SK-N-DZ (cell line): ENCODE results near the gene GUCA2B.
A peak's percentile ranks its signal among the peaks of the same experiment; 100 is the strongest.

Source experiments
- DNase-seq: peaks from one replicate; pipeline ENCODE4 v3.0.0-alpha.2; 2015; ENCODE audit warnings: low spot score

GUCA2B gene

DNA sequence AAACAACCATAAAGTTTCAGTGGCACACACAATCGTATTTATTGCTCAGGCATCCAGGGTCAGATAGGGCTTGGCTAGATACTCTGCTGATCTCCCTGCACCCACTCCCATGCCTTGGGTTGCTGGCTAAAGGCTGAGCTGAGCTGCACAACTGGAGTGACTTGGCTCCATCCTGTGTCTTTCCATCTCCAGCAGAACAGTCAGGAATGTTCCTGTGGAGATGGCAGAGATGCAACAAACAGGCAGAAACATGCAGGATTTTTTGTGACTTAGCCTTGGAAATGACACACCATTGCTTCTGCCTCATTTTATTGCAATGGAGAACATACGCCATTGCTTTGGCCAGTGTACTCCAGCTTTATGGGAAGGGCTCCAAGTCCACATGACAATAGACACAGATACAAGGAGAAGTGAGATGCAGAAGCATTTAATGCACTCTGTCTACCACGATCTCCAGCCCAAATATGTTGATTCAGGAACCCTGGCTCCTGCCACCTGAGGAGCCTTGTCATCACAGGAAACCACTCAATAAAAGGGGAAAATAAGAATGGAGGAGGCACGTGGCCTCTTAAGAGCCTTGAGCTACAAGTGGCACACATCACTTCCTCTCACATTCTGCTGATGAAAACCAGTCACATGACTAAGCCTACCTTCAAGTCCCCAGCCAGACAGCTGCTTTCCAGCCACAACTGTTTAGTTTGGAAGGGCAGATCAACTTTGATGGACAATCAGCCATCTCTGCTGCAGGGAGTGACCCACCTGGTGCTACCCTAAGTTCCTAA is 10.1 kb upstream of the GUCA2B start:
- no peak for DNase-seq

DNA sequence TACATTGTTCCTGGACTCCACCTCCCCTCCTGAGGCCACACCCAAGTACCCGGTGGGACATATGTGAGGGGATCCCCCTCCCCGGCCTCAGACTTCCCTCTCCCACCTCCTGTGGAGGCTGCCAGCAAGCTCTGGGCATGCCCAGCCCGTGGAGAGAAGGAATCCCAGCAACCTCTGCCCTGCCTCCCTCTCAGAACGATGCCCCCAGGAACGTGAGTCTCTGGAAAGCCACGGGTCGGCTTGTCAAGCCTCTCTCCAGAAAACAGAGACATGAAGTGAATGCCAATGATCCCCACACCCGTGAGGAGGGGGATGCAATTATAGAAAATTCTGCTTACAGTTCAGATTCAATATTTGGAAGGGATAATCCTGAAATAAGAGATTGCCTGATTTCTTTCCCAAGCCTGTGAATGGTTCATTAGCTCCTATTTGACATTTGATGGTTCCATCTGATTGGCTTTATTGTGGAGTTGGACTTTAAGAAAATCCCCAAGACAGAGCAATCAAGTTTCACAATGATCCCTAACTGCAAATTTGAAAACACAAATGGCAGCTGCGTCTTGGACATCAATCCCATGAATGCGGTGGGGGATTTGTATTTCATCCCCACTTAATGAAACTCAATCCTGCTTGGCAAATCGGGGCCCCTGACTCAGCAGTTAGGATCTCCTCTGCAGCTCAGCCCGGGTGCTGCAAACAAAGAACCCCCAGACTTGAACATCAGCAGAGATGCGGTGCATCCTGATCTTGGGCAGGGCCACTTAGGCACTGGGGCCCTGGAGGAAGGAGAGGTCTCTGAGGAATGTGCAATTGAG is 9.1 kb upstream of the GUCA2B start:
- DNase-seq = no peak

DNA sequence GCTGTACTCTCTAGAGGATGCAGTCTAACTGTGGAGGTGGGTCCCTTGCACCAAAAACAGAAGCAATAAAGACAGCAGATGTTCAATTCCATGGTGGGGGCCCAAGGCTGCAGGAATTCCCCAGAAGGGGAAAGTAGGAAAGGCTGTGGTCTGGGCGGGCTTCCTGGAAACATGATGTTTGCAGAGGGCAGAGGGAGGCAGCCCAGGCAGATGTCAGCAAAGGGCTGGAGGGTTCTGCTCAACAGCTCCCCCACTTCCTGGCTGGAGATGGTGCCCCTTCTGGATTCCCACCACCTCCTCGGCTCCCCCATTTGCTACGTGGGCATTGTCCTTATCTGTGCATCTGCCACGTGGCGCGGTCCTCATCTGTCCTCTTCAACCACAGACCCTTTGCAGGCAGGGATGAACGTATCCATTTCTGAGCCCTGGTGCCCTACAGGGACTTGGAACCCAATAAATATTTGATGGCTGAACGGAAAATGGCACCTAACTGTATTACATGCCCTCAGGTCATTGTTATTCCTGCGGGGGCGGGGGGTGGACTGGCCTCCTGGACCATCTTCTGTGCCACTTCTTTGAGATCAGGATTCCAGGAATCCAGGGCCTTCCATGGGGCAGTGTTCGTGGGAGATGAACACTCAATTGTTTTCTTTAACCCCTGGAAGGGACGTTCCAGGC is 8.4 kb upstream of the GUCA2B start:
- DNase-seq = no peak

DNA sequence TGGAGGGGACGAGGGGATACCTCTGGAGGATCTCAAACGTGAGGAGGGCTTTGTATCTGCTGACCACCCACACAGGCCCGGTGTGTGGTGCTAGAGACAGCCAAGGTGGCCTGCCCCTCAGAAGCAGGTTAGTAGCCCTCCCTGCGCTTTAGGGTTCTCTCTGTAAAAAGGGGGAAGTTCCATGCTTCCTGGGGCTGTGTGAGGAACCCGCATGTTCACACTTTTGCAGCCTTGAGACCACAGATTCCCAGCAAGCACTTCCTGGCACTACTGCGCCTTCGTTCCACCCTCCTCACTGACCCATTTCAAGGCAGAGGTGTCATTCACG is 7.9 kb upstream of the GUCA2B start:
- DNase-seq = no peak

DNA sequence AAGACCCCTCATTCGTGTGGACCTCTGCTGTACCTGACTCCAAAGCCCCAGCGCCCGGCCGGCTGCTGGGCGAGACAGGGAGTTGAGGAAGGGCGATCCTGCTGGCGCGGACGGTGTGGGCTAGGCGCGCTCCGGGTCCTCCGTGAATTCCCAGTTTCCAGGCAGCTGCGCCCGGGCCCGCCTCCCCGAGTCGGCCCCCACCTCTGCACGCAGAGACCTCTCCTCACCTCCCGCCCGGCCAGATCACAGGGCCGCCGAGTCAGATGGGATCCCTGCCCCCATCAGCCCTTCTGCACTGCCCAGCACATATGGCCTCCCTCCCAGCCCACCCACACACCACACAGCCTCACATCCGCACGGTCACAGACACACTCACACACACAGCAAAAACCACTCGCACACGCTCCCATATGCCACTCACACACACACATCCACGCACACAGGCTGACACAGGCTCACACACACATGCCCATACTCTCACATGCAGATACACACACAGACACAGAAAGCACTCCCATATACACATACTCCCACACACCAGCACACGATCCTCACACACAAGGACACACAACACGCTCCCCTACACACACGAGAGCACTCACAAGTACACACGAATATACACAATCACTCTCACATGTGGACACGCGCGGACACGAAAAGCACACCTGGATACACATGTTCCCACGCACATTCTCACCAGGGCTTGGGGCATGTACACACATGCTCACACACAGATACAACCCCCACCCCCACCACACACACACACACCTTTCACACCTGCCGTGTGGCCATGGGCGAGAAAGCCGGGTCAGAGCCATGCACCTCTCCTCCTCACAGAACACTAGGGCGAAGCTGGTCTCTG is 7.2 kb upstream of the GUCA2B start:
- no peak for DNase-seq

DNA sequence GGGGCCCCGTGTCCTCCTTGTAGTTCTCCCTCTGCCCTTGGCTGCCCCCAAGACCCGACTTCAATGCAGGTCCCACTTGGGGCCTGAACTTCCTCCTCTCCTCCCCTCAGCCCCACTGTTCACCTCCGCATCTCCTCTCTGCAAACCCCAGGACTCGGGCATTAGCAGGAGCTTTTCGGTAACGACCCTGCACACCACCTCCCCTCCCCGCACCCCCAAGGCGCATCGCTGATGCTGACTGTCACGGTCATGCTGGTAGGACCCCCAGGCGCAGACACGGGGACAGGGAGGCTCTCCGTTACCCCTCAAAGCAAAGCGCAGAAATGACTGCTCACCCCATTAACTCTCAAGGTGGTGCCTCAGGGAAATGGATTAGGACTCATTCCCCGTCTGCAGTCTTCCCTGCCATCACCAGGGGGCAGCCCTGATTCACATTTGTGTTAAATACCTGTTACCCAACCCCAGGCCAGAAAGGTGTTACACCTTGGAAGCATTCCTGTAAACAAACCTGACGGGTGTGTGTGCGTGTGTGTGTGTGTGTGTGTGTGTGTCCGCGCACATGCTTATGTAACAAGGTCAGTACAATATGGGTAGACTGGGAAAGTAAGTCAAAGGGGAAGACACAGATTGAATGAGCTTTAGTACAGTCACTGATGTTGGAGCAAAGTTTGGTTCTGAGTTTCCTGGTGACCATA is 6.4 kb upstream of the GUCA2B start:
- peak; percentile 49 for DNase-seq

DNA sequence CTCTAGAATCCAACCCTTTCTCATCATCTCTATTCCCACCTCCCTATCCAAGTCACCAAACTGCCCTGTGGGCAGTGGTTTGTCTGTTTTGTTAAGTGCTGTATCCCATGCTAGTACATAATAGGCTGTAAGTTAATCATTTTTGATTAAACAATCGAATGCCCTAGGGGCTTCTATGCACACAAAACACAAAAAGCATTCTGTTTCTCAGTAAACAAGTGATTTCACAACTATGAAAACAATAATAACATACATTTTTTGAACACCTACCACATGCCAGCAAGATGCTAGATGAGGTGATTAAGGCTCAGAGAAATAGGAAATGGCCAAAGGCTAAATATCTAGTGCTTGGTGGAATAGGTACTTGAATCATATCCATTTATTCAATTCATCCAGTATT is 5.0 kb upstream of the GUCA2B start:
- DNase-seq = no peak

DNA sequence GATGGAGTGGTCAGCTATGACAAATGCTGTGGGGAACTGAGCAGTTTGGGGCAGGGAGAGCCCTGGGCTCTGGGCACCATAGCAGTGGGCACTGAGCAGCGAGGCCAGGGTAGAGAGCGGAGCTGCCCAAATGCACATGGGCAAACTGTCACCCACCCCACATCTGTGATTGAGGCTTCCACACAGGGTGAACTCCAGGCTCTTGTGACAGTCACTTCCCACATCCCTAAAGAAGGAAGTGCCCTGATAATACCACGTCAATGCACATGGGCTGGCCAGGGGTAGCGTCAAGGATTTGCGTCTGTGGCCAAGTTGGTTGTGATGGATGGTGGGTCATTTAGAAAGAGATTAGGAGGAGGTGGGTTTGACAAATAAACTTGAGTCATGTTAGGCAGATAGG is 2.6 kb upstream of the GUCA2B start:
- DNase-seq = no peak

DNA sequence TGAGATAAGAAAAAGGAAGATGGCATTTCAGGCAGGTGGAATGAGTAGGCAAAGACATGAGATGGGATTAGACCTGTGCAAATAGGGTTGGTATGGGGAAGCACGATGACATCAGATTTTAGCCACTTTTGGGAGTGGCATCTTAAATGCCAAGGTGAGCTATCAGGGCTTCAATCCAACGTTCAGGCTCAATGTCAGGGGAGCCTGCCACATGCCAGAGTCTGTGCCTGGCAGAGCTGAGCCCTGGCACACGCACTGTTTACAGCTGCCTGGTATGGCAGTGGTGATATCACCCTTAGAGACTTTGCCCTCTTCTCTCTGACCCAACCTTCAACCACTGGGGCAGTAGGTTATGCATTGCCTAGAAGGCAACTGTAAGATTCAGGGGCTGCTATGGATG is 1.1 kb upstream of the GUCA2B start:
- DNase-seq = no peak

DNA sequence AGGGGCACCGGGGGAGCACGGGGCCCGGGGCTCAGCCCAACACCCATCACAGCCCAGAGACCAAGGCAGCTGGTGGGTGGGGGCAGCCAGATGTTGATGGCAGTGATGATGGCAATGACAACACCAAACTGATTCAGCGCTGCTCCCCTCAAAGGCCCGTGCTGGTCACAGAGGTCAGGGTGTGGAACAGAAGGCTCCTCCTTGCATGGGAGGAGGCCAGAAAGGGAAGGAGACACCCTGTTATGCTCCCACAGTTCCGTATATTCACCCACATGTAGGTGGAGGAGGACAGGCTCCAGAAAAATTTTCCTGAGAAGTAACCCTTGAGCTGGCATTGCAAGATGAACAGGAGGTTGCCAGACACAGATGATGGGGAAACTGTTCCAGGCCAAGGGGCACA is 414 bp downstream of the GUCA2B start:
- DNase-seq = no peak

DNA sequence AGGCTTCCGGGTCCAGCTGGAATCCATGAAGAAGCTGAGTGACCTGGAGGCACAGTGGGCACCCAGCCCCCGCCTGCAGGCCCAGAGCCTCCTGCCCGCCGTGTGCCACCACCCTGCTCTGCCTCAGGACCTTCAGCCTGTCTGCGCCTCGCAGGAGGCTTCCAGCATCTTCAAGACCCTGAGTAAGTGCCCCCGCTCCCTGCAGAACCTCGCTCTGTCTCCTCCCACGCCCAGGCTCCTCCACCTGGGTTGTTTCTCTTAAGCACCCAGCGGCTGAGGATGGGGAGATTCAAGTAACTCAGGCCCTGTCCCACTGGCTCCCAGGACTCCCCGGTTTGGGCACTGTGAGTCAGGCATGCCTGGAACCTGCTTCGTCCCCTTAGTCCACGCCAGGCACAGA is 1.5 kb downstream of the GUCA2B start:
- no peak for DNase-seq

DNA sequence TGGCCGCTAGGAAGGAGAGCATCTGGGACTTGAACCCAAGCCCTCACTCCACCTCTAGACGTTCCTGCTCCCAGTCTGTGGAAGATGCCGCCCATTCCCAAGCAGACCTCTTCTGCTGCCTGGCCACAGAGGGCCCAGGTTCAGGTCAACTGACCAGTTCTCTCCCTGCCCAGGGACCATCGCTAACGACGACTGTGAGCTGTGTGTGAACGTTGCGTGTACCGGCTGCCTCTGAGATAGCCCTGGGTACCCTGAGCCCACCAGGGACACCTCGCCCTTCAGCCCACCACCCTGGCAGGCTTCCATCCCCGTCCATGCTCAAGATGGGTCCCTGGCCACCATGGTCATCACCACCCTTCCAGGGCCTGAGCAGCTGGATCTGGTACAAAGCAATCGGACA is 2.2 kb downstream of the GUCA2B start:
- DNase-seq = no peak

DNA sequence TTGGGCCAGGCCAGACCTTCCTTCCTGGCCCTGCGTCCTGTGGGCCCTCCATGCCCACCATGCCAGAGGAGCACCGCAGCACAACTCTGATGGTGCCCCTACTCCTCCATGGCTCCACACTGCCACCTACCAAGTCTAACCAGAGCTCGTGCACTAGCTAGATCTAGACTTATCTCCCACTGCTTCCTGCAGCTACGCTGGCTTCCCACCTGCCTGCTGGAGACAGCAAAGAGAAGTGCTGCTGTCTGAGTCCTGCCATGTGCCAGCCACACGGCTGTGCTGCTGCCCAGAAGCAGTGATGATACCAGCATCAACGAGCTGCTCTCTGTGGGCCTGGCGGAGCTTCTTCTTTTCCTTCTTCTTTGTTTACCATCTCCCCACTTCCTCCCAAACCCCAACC is 4.5 kb downstream of the GUCA2B start:
- no peak for DNase-seq

DNA sequence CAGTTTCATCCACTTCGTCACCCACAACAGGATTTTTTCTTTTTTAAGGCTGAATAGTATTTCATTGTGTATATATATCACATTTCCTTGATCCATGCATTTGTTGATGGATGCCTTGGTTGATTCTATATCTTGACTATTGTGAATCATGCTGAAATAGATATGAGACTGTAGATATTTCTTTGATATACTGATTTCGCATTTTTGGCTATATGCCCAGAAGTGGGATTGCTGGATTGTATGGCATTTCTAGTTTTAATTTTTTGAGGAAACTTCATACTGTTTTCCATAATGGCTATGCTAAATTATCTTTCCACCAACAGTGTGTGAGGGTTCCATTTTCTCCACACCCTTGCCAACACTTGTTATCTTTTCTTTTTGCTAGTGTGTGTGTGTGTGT is 5.0 kb downstream of the GUCA2B start:
- no peak for DNase-seq

DNA sequence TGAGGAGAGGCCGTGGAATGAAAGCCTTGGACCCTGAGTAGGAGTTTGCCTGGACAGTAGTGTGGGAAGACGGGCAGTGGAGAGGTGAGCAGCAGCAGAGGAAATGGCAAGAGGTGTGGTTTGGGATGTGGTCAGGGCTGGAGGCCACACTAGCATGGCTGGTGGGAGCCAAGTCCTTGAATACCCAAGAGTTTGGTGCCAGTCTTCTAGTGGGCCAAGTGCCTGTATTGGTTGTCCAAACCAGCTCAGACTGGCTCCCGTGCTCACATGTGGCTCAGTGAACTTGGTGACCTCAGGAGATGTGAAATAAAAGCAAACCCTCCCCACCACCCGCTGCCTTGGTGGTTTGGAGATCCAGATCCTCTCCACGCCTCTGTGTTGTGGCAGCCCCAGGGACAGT is 9.0 kb downstream of the GUCA2B start:
- no peak for DNase-seq

DNA sequence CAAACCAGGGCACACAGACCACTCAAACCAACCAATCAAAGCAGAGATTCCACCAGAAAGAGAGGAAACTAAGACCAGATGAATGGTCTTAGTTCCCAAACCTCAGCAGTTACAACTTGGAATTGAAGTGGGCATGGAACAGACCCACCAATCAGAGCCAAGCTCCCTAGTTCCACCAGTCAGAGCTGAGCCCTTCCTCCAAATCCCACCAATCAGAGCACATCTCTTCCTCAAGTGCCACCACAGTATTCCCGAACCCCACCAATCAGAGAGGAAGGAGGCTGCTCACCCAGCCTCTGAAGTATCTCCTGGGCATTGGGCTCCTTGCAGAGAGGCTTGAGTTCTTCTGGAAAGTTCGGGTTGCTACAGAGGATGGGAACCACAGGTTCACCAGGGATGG is 9.9 kb downstream of the GUCA2B start:
- DNase-seq = no peak

DNA sequence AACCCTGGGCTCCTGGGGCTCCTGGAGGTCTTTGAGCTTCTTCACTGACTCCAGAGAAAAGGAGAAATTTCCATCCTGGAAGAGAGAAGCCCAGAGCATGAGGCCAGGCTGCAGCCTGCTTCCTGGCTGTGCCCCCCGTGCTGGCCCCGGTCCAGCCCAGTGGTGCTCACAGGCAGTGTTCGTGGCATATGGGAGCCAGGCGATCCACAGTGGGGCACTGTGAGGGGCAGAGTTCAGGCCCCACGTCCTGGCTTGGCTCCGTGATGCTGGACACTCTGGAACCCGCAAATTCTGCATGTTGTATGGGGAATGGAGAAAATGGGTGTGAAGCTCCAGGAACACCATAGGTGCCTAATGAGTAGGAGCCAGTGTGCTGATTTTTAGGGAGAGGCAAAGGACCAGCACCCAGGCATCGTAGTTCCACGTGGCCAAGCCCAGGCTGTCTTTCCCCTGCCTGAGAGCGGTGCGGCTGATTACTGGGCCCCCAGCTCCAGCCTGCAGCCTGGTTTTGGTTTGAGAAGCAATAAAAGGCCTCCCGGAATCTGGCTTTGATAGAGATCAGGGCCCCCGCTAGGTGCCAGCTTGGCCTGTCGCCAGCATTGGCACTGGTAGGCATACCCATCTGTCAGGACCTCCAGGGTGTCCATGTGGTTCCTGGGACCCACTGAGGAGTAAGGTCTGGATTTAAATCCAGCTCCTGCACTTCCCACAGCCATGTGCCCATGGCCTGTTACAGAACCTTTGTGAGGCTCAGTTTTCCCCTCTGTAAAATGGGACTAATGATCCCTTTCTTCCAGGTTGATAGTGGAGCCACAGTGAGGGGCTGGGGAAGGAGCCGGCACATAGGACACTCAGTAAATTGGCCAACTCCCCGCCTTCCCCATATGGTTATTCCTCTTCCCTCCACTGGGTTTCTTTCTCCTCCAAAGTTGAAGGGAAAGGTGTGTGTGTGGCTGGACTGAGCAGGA is 10.6 kb downstream of the GUCA2B start:
- DNase-seq = no peak

DNA sequence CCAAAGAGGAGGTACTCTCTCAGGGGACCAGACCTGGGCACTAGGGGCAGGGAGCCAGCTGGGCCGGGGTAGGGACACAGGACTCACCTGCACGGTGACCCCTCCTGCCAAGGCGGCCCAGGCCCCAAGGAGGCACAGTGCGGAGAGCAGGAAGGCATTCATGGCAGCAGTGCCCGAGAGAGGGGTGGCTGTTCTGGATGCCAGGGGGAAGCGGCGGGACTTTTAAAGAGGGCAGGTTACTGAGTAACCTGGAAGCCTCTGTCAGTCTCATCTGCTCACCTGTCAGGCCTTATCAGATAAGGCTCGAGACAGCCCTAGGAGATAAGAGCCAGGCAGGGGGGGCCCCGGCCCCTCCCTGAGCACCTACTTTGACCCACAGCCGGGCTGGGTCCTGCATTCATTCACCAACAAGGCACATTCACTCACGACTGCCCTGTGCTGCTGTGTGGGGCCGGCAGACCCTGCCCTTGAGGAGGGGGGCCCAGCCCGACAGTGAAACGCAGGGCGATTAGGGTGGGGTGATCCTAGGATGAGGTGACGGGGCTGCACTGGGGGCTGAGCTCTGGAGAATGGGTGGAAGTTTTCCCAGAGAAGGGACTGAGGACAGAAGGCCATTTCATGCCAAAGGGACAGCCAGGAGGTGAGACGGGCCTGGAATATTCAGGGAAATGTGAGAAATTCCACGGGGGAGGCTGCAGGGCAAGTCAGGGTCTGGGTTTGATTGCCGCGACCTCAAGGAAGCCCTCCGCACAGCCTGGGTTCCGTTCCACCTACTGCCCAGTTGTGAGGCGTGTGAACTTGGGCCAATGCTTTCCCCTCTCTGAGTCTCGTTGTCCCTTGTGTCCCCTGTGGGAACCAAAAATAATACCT is 11.6 kb downstream of the GUCA2B start, which contains the start of gene GUCA2A:
Gene GUCA2A (minus strand): TSS at position 195 of the 870 bp plus-strand sequence. CDS start 33 bp downstream, at position 162.
- DNase-seq = no peak
